HG03520 (cell line): ENCODE measurements around the gene DMD.
"Not testable (repeated sequence)": the region's sequence is repeated elsewhere in the genome, so short reads cannot be mapped to it uniquely, and the experiment has no call there.

Source experiments
- ATAC-seq: cut with Tn5 transposase; IDR thresholded peaks from one replicate; pipeline ENCODE4 v1.9.1; 2021; ENCODE audit warnings: mild to moderate bottlenecking, moderate library complexity; ENCODE audit not compliant: unreplicated experiment

Gene DMD

DNA sequence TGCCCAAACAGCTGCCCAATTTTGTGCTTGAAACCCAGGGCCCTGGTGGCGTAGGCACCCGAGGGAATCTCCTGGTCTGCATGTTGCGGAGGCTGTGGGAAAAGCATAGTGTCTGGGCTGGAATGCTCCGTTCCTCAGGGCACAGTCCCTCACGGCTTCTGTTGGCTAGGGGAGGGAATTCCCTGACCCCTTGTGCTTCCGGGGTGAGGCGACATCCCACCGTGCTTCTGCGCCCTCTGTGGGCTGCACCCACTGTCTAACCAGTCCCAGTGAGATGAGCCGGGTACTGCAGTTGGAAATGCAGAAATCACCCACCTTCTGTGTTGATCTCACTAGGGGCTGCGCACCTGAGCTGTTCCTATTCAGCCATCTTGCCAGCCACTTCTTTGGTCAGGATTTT lies 1740.1 kb downstream of the DMD start:
- ATAC-seq: no peak

DNA sequence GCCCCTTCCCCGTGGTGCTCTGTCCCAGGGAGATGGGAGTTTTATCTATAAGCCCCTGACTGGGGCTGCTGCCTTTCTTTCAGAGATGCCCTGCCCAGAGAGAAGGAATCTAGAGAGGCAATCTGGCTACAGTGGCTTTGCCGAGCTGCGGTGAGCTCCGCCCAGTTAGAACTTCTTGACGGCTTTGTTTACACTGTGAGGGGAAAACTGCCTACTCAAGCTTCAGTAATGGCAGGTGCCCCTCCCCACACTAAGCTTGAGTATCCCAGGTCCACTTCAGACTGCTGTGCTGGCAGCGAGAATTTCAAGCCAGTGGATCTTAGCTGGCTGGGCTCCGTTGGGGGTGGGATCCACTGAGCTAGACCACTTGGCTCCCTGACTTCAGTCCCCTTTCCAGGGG lies 1740.6 kb downstream of the DMD start:
- ATAC-seq: not testable (repeated sequence)

DNA sequence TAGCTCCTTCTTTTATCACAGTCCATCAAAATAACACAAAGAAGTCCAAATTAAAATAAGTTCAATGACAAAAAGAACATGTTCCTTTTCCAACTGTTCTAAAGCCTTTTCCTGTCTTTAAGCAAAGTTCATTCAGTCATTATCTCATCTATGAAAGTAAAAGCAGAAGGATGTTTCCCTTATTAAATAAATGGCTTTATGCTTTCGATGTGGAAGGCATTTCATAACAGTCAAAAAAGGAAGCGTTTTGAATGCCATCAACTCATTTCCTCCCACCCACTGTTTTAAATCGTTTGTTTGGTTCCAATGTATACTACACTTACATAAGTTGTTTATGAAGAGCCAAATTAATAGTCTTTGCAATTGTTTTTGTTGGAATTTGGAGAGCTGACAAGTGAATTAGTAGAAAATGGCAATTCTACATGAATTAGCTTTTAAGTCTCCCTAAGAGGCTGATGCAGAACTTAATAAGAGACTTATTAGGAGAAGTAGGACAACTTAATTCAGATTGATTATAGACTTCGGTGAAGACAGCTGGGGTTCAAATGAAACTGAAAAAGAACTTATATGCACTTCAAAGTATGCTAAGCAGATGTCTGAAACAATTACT lies 1746.9 kb downstream of the DMD start:
- ATAC-seq: no peak

DNA sequence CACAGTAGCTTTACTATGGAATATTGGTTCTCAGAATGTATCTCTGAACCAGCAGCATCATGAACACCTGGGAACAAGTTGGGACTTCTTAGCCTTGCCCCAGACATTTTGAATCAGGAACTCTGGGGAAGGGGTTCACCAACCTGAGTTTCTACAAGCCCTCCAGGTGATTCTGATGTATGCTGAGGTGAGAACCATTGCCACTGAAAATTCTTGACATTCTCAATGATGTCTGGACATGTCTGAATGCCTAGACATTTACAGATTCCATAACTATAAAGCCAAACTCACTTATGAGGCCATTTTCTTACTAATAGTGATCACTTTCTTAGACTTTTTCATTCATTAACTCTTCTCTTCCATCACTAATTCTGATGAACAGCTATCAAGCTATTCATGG lies 1750.1 kb downstream of the DMD start:
- no peak for ATAC-seq

DNA sequence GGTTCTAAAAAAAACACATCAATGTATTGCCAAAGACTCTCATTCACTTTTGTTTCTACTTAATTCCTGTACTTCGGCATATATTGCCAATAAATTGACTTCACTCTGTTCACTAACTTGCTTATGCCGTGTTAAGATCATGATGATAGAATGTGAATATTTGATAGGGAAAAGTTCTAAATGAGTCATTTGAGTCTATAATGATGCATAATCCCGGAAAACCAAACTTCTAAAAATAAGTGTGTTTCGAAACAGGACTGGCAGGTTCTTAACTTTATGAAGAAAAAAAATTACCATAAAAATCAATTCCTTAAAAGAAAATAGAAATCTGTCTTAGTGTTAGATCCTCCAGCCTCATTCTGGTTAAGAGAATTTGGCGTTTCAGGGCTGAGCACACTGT lies 1752.0 kb downstream of the DMD start:
- no peak for ATAC-seq

DNA sequence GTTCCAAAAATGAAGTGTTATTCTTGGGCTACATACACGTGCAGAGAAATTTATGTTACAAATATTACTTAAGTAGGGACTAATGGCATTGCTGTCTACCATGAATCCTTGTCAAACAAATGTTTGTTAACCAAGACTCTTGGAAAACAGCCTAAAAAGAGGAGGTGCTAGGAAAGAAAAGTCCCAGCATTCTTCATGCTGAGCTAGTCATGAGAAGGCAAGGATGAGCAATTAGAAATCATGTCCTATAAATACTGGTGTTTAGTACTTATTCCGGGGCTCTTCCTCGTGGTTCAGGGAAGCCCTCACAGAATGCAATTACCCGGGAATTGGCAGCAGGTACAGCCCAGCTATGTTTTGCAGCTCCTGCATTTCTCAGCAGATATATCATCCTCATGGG lies 1761.4 kb downstream of the DMD start:
- no peak for ATAC-seq

DNA sequence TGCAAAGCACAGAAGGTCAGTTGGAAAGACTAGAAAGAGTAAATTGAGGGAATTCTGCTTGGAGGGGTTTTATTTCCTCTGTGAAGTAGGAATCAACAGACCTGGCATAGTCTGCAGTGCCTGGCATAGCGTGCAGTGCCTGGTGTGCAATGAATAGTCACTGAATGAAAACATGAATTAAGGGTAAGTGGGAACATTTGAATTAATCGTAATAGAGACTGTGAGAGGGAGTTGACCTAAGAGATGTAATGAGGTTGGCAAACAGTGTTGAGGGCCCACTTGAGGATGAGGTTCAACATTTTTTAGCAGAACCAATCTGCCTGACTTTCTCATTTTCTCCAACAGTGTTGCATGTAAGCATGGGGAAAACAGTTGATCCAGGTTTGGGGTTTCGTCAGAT lies 1762.3 kb downstream of the DMD start:
- ATAC-seq: no peak

DNA sequence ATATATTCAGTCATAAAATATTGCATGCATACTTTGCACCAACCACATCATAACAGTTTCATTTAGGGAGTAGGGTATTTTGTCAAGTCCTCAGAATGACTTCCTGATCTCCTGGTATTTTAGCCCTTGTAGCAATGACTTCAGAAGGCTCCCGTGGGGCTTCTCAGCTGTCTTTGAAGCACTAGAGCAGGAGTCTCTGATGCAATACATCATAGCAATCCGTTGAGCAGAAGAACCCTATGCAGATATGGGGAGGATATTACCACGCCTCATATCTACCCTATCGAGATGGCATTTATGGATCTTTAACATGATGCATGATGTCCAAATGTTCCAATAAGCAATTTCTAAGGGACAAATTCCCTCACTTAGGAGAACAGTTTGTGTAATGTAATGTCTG lies 1765.8 kb downstream of the DMD start:
- ATAC-seq: no peak

DNA sequence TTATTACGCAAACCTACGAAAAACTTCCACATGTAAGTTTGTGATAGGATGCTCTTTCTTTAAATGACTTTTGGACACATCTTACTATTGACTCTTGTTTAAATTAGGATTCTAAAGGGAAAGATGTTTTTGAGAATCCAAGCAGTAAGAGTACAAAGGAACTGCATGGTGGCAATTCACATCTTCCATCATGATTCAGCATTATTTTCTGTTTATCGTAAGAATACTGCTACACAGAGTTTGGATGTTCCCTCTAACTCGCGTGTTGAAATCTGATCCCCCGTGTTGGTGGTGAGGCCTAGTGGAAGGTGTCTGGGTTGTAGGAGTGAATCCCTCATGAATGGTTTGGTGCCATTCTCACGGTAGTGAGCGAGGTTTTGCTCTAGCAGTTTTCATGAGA lies 1767.7 kb downstream of the DMD start:
- no peak for ATAC-seq

DNA sequence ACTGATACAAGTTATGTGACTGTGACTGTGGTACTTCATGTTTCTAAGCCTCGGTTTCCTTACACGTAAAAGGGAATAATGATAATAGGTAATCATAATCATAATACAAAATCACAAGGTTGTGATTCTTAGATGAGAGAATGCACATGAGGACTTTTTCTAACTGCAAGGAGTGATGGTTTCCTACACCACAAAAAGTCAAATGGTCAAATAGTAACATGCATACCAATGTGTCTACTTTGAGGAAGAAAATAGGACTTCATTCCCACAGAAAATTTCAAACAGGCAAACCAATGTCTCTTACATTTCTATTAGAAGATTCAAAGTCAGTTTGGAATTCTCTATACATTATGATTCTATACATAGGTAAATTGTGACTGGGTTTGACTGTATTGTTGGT lies 1770.8 kb downstream of the DMD start:
- no peak for ATAC-seq

DNA sequence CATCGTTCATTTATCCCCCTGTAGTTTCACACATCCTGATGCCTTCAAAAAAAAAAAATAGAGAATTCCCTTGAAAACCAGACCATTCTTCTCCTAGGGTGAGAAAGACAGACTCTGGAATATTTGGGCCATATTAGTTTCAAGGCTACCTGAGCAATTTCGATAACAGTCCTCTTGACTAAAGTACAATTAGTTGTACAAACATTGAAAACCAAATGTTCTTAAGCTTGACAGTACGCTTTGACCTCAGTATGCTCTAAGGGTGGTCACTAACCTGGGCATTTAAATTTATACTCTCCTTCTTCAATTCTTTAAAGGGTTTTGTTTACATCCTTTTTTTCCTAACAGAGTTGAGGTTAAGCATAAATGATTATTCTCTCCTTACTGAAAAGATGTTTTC lies 1774.9 kb downstream of the DMD start:
- no peak for ATAC-seq

DNA sequence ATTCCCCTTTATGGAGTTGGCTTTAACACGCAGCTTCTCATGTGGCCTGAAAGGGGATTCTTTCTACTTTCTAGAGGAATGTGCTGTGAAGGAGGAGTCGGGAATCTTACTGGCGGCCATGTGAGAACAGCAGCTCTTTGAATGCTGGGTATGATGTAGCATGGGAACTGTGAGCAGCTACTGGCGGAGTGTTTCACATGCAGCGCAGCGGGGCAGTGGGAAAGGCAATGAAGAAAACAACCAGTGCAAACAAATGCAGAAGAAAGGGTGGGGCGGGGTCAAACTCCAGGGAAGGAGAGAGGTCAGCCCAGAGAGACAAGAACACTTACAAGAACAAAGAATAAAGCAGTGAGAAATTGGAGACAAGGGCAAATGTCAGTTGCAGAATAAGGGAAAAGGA lies 1775.8 kb downstream of the DMD start:
- ATAC-seq: no peak

DNA sequence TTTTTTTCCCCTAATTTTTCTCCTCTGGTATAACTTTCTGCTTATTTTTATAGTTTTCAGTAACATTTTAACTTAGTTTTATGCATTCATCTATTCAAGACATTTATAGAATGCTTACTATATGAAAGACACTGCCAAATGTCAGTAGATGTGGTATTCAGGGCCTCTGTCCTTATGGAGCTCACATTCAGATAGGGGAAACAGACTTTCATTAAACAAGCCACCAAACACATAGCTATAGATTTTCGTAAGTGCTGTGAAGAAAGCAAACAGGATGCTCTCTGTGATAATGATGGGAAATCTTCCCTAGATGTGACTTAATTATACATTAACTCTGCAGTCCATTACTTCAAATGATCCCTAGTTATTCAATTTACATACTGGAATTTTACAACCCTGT lies 1777.5 kb downstream of the DMD start:
- no peak for ATAC-seq

DNA sequence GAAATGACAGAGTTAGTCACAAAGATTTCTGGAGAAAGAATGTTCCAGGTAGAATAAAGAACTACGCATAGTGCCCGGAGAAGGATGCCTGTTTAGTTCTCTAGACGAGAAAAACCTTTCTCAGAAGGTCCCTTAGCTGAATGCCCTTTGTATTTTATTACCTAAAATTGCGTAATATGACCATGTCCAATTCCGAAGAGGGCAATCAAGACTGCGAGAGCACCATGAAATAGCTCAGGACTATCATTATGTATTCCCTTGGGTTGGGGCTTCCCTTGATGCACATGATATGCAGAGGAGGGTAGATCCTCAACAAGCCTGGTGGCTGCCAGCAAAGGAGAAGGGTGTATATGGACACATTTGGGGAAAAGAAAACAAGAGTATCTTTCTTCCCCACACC lies 1781.4 kb downstream of the DMD start:
- no peak for ATAC-seq

DNA sequence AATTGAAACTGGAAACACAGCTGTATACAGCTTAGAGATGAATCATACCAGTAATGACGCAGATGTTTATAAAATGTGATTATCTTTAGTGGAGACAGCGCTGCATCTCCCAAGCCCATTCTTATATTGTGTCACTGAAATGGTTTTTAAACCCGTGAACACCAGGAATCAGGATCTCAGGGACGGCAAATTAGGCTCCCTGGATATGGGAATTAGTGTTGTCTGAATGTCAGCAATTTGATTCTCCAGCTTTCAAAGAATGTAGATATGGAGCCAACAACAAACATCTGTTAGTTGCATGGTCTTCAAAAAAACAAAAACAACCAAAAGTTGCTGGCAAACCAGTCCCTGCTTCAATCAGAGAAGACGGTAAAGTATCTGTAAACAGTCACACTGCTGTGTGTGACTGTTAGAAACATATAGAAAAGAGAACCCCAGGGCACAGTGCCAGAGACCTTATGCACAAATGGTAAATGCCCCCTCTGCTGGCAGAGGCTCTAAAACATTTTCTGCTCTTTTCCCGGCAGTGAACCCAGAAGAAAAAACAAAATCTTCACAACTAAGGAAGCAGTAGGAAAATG lies 1787.7 kb downstream of the DMD start:
- no peak for ATAC-seq

DNA sequence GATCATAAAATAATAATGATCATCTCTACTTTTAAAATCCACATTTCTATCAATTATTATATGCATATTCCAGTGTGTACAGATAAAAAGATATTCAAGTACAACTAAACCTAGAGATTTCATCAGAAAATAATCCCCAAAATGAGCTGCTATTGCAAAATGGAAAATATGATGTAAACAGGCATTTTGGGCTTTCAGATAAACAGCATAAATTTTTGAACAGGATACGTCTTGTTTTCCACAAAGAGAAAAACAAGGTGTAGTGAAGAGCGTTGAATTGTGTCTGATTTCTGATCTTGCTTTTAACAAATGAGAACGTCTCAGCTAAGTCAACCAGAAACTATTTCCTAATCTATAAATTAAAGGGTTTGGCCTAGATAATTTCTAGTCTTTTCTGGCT lies 1789.9 kb downstream of the DMD start:
- ATAC-seq: no peak

DNA sequence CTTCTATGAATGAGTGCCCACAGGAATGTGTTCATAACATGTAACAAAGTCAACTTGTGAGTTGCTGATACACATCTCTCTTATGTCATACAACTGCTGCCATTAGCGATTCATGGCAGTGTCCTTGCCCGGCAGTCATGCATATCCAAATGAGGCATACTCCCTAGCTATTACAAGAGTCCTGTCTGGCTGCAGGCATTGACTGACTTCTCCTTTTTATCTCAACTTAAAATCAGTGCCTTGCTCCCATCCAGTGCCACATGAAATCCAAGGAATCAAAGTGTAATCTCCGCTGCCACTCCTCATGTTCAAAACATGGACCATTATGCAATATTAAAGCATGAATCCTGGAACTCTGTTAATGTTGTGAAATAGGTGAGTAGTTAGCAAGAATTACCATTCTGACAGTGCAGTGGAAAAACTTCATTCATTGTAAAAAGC lies 1790.6 kb downstream of the DMD start:
- no peak for ATAC-seq

DNA sequence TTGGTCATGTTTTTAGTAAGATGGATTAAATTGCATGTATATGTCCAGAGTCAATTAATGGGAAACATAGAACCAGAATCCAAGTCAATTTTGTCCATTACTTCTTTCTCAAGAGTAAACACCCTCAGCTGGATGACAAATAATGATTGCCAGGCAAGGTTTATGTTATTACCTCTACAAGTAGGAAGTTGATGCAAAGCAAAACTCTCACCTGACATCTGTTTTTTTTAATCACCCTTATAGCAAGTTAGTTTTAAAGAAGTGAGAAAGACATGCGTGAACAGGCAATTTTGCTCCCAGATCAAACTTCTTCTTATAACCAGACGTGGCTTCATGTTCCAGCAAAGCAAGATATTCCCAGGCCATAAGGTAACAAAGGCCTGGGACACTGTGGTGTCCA lies 1791.0 kb downstream of the DMD start:
- no peak for ATAC-seq

DNA sequence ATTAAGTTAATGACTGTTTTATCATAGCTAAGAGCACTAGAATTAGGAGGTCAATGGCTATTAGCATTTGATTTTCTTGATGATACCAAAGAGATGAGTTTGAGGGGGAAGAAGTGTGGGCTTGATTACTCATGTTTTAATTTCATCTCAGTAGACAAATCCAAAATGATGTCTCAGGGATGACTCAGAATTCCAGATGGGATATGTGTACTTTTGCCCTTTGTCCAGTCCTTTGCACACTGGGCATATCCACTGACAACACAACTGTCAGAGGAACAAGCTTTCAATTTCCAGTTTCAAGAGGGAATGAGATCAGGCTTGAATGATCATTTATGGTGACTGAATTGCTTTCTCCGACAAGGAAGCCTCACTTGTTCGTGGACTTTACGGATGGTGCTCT lies 1814.2 kb downstream of the DMD start:
- no peak for ATAC-seq

DNA sequence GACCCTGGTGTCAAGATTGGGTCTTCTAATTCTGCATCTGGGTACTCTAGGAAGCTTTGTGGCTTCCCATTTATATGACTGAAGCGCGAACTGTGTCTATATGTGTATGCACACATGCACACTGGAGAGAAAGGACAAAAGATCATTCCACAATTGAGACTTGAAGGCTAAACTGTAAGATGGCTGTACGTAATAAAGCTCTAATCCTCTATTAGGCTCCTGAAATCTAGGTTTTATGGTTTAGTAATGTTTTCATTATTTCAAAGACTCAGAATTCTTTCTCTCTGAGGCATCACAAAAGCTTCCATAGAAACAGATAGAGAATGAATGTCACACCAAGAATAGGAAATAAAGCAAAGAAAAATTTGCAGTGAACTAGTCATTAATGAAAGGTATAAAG lies 1818.8 kb downstream of the DMD start:
- no peak for ATAC-seq

DNA sequence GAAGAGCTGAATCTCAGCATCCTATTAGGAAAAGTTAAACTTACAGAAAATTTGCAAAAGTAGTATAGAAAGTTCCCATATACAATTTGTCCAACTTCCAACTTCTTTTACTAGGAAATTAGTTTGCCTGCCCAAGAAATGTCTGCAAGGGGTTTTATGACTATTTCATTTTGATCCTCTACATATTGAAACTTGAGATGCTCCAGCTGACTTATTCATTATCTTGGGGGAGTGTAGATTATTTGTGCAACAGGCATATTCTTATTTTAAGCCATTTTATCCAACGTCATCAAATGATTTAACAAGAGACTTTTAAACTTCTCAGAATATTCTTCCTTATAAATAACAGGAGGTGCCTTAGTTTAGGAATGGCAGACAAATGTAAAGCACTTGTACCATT lies 1822.4 kb downstream of the DMD start:
- ATAC-seq: no peak

DNA sequence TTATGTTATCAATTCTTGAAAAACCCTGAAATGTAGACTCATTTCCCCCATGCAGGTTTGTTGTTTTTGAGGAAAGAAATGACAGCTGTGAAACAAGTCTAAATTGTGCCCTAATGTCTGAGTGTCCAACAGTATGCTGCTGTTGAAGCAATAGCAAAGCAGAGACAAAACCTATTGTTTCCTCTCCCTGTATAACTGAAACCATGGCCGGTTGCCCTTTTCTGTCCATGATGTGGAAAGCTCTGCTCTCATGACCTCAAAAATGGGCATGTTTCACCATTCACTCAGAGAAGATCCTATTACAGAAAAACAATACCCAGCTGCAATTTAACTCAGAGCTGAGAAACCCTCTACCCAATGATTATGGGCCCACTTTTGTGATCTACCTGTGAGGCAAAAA lies 1826.9 kb downstream of the DMD start:
- ATAC-seq: no peak

DNA sequence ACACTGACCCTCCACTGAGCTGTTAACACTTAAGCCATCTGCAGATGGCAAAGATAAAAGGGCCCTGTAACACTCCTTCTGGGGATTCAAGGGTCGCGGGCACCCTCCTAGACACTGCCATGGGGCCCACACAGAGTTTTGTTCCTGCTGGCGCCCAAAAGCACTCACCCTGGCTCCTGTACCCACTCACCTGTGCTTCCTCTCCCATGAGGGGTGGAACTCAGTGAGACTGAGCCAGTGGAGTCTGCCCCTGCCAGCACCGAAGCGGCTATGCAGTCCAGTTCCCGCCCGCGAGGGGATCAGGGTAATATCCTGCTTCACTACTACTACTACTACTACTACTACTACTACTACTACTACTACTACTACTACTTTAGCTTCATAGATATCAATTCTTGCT lies 1827.4 kb downstream of the DMD start:
- no peak for ATAC-seq
